Measurements from ENCODE around the gene TMEM151B. TPM values are rescaled to one million over a fixed set of nuclear protein-coding genes. Genes with fewer than 3 reads are reported as not detected.

The TMEM151B gene
- total and polyA plus RNA-seq, 2 of the 13 experiments (the other 11 are each of a cell fraction or from before 2014, with no cell fraction given): not detected

GRCh38 chr6:44338228-44339122 lies 68.2 kb downstream of the TMEM151B start (continued):
- TF ChIP-seq SMARCE1 (IDR thresholded peaks at IDR 0.05; ENCODE audit: borderline replicate concordance): no peak
- TF ChIP-seq GATAD2A (CRISPR knock-in tag; IDR thresholded peaks at IDR 0.05): 0 out of 2 replicates have a peak, but pooled peaks have one; percentile 25
- TF ChIP-seq ZNF12 (CRISPR knock-in tag; IDR thresholded peaks at IDR 0.05): no peak
- TF ChIP-seq CAMTA2 (CRISPR knock-in tag; IDR thresholded peaks at IDR 0.05; ENCODE audit: borderline replicate concordance): no peak
- TF ChIP-seq ZNF121 (CRISPR knock-in tag; IDR thresholded peaks at IDR 0.05): no peak
- no peak for TF ChIP-seq DNMT1 (CRISPR knock-in tag; IDR thresholded peaks at IDR 0.05)
- TF ChIP-seq SRSF9 (IDR thresholded peaks at IDR 0.05; ENCODE audit: borderline replicate concordance, insufficient read depth, low read depth, low read length, poor library complexity, severe bottlenecking): no peak
- no peak for TF ChIP-seq XBP1 (CRISPR knock-in tag; IDR thresholded peaks at IDR 0.05)
- TF ChIP-seq HNRNPL (IDR thresholded peaks at IDR 0.05; ENCODE audit: low read depth, low read length): no peak
- TF ChIP-seq PHF8 (CRISPR knock-in tag; IDR thresholded peaks at IDR 0.05): 0 out of 2 replicates have a peak, but pooled peaks have one; percentile 31
- no peak for TF ChIP-seq MAFG (CRISPR knock-in tag; IDR thresholded peaks at IDR 0.05)
- TF ChIP-seq SMAD9 (CRISPR knock-in tag; IDR thresholded peaks at IDR 0.05): no peak
- TF ChIP-seq ZHX1 (CRISPR knock-in tag; IDR thresholded peaks at IDR 0.05; ENCODE audit: low read depth): no peak
- no peak for TF ChIP-seq ZNF816 (CRISPR knock-in tag; IDR thresholded peaks at IDR 0.05; ENCODE audit: borderline replicate concordance)
- TF ChIP-seq, protein P1, sequence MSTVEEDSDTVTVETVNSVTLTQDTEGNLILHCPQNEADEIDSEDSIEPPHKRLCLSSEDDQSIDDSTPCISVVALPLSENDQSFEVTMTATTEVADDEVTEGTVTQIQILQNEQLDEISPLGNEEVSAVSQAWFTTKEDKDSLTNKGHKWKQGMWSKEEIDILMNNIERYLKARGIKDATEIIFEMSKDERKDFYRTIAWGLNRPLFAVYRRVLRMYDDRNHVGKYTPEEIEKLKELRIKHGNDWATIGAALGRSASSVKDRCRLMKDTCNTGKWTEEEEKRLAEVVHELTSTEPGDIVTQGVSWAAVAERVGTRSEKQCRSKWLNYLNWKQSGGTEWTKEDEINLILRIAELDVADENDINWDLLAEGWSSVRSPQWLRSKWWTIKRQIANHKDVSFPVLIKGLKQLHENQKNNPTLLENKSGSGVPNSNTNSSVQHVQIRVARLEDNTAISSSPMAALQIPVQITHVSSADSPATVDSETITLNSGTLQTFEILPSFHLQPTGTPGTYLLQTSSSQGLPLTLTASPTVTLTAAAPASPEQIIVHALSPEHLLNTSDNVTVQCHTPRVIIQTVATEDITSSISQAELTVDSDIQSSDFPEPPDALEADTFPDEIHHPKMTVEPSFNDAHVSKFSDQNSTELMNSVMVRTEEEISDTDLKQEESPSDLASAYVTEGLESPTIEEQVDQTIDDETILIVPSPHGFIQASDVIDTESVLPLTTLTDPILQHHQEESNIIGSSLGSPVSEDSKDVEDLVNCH (CRISPR knock-in tag; IDR thresholded peaks at IDR 0.05): 0 out of 2 replicates have a peak, but pooled peaks have one; percentile 39
- TF ChIP-seq, protein P2, sequence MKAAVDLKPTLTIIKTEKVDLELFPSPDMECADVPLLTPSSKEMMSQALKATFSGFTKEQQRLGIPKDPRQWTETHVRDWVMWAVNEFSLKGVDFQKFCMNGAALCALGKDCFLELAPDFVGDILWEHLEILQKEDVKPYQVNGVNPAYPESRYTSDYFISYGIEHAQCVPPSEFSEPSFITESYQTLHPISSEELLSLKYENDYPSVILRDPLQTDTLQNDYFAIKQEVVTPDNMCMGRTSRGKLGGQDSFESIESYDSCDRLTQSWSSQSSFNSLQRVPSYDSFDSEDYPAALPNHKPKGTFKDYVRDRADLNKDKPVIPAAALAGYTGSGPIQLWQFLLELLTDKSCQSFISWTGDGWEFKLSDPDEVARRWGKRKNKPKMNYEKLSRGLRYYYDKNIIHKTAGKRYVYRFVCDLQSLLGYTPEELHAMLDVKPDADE (CRISPR knock-in tag; IDR thresholded peaks at IDR 0.05): no peak
- TF ChIP-seq ASH2L (IDR thresholded peaks at IDR 0.05; ENCODE audit: insufficient read length, low read depth, low read length): no peak
- no peak for TF ChIP-seq ZNF720 (CRISPR knock-in tag; IDR thresholded peaks at IDR 0.05)
- TF ChIP-seq, protein P3, sequence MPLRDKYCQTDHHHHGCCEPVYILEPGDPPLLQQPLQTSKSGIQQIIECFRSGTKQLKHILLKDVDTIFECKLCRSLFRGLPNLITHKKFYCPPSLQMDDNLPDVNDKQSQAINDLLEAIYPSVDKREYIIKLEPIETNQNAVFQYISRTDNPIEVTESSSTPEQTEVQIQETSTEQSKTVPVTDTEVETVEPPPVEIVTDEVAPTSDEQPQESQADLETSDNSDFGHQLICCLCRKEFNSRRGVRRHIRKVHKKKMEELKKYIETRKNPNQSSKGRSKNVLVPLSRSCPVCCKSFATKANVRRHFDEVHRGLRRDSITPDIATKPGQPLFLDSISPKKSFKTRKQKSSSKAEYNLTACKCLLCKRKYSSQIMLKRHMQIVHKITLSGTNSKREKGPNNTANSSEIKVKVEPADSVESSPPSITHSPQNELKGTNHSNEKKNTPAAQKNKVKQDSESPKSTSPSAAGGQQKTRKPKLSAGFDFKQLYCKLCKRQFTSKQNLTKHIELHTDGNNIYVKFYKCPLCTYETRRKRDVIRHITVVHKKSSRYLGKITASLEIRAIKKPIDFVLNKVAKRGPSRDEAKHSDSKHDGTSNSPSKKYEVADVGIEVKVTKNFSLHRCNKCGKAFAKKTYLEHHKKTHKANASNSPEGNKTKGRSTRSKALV (CRISPR knock-in tag; IDR thresholded peaks at IDR 0.05): no peak
- no peak for TF ChIP-seq ZNF83 (CRISPR knock-in tag; IDR thresholded peaks at IDR 0.05; ENCODE audit: borderline replicate concordance)
- no peak for TF ChIP-seq ZNF616 (CRISPR knock-in tag; IDR thresholded peaks at IDR 0.05; ENCODE audit: low read depth)
- no peak for TF ChIP-seq ZNF777 (CRISPR knock-in tag; IDR thresholded peaks at IDR 0.05)

Measured in HepG2 (cell line).